Right lobe of liver (tissue), 6 donors: ENCODE measurements around the gene PAQR7. TPM values are rescaled to one million over a fixed set of nuclear protein-coding genes. Genes with fewer than 3 reads are reported as not detected.

Source experiments
- ATAC-seq, 4 donors: fragments of 200-7000 bp; cut with Tn5 transposase; one replicate each; pipeline ENCODE4 v1.9.1; 2020; ENCODE audit warnings: mild to moderate bottlenecking in 4 of 4, moderate library complexity in 4 of 4
- DNase-seq, 3 donors: peaks; one replicate each; pipeline ENCODE4 v3.0.0-alpha.2; 2020
- H3K27ac ChIP-seq, 3 donors: fragments of 200-600 bp; one replicate each; pipeline ENCODE4 v1.8.0; 2022
- H3K27me3 ChIP-seq, 2 donors: fragments of 200-600 bp; one replicate each; pipeline ENCODE4 v1.8.0; 2022
- H3K36me3 ChIP-seq, 4 donors: fragments of 200-600 bp; sonication (generic) in 1 of 4; one replicate each; pipeline versions ENCODE4 v1.5.1 to v1.8.0; 2017 to 2022; ENCODE audit warnings: control low read depth in 1 of 4
- H3K4me1 ChIP-seq, 4 donors: fragments of 200-600 bp; sonication (generic) in 1 of 4; one replicate each; pipeline versions ENCODE4 v1.5.1 to v1.8.0; 2017 to 2022; ENCODE audit warnings: control low read depth in 1 of 4
- H3K4me3 ChIP-seq, 3 donors: fragments of 200-600 bp; one replicate each; pipeline ENCODE4 v1.8.0; 2022
- H3K9me3 ChIP-seq, 4 donors: fragments of 200-600 bp; sonication (generic) in 1 of 4; one replicate each; pipeline versions ENCODE4 v1.5.1 to v1.8.0; 2017 to 2022; ENCODE audit warnings: control low read depth in 1 of 4
- POLR2A ChIP-seq: fragments of 450-650 bp; IDR thresholded peaks from one replicate; pipeline ENCODE4 v1.6.1; 2017; ENCODE audit warnings: antibody characterized with exemption, mild to moderate bottlenecking
- WGBS: methylation state at CpG from one replicate; pipeline ENCODE4 v1.1.6; 2018; ENCODE audit warnings: low coverage, low lambda C conversion rate; ENCODE audit not compliant: insufficient coverage; ENCODE audit errors: missing lambda C conversion rate; 5-methylcytosine and 5-hydroxymethylcytosine counted together
- intact Hi-C, 2 donors: fragments of 100-400 bp; cut with DNase I; formaldehyde crosslinking; loops; one replicate each; pipeline versions ENCODE4 v1.11.2 to v1.14.1; 2022
- total RNA-seq, 6 experiments: library from RNA; depleted of rRNA in 2 of 6; stranded (reverse); fragments of >200 nt in 2 of 6; fragmentation: NEBNext Ultra II Directional in 3 of 6; extraction: Animal tissue kit (Norgen Biotek cat#: 25700) in 3 of 6; gene quantifications; one replicate each; pipeline versions ENCODE4 v1.1.0 to v1.2.4, GENCODE V29; 2016 to 2023
- TF ChIP-seq, protein P1 (sequence below), 4 donors: fragments of 200-600 bp in 3 of 4; fragments of 450-650 bp in 1 of 4; IDR thresholded peaks; one replicate each; pipeline versions ENCODE4 v1.5.1 to v1.8.0; 2016 to 2022; ENCODE audit warnings: antibody characterized with exemption in 4 of 4, mild to moderate bottlenecking in 2 of 4
- donor health status: DM: no; HTN: yes; CAD: no.
- donor health status: DM: no; HTN: no; CAD: no.
- donor health status: DM: no; HTN: no; CAD: no.
- donor health status: DM: no; HTN: yes; CAD: no.
- donor health status: DM: no; HTN: yes; CAD: no.

The PAQR7 gene
- total RNA-seq, 6 experiments from 2014 or later, result 0.74 to 4.8 (median 2.4) TPM

DNA sequence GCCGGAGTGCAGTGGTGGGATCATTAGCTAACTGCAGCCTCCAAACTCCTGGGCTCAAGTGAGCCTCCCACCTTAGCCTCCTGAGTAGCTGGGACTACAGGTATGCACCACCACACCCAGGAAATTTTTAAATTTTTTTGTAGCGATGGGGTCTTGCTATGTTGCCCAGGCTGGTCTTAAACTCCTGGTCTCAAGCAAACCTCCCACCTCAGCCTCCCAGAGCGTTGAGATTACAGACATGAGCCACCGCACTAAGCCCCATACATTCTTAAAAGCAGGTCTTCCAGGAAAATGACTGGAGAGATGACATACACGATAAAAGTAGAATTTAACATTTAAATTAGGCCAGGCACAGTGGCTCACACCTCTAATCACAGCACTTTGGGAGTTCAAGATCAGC is 42.4 kb downstream of the PAQR7 start:
- Histone ChIP-seq H3K4me1 (no peaks in the 10 kb centered on the region), H3K9me3 (no peaks in the 10 kb centered on the region), H3K4me3 (no peak overlapping the region), H3K36me3 (peaks cover 5 to 58% (median 32%) of the 10 kb centered on the region in 4 donors), H3K27ac (no peak overlapping the region), H3K27me3 (no peaks in the 10 kb centered on the region)
- TF ChIP-seq, protein P1, sequence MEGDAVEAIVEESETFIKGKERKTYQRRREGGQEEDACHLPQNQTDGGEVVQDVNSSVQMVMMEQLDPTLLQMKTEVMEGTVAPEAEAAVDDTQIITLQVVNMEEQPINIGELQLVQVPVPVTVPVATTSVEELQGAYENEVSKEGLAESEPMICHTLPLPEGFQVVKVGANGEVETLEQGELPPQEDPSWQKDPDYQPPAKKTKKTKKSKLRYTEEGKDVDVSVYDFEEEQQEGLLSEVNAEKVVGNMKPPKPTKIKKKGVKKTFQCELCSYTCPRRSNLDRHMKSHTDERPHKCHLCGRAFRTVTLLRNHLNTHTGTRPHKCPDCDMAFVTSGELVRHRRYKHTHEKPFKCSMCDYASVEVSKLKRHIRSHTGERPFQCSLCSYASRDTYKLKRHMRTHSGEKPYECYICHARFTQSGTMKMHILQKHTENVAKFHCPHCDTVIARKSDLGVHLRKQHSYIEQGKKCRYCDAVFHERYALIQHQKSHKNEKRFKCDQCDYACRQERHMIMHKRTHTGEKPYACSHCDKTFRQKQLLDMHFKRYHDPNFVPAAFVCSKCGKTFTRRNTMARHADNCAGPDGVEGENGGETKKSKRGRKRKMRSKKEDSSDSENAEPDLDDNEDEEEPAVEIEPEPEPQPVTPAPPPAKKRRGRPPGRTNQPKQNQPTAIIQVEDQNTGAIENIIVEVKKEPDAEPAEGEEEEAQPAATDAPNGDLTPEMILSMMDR (IDR thresholded peaks at IDR 0.05), result no peak
- TF ChIP-seq POLR2A, result no peak
- DNase-seq (no peak), ATAC-seq (no peak)
- intact Hi-C loops, result no loop called here
- WGBS, result 90% methylated on average over 5 of the region's 5 CpGs

DNA sequence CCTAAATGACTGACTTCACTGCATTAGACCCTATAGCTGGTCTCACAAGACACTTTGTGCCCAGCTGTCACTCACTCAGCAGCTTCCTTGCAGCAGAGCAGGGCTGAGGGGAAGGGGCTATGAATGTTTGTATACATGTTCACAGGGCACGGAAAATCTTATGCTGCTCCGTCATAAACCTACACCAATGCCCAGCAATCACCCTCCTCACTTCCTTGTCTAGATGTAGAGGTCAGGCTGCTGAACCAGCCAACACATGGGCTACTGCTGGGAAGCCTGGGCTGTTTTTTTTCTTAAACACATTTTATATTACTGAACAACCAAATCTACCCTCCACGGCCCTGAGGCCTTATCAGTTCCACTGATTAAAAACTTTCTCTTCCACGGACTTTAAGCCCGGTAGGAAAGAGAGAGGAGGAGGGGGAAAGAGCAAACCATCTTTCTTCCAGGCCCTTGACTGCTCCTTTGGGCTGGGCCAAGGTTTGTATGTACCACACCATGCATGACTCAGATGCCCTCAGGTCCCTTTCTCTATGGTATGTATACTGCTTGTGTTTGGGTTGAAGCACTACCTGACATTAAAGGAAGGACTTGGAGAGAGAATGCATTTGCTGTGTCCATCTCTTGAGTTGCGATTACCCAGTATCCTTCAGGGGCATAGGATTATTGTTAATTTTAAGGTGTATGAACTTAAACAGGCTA is 43.0 kb downstream of the PAQR7 start:
- peaks cover 5 to 65% (median 35%) of the 10 kb centered on the region in 4 donors for H3K36me3 ChIP-seq
- whole genome bisulfite sequencing, result 53% methylated on average over 5 of the region's 6 CpGs
- no peak overlapping the region for H3K27ac ChIP-seq
- ATAC-seq (no peak), DNase-seq (no peak)
- H3K4me3 ChIP-seq, result no peak overlapping the region
- no peaks in the 10 kb centered on the region for H3K27me3 ChIP-seq
- no peaks in the 10 kb centered on the region for H3K9me3 ChIP-seq
- TF ChIP-seq POLR2A, result no peak
- TF ChIP-seq, protein P1 (IDR thresholded peaks at IDR 0.05), result no peak
- H3K4me1 ChIP-seq, result no peaks in the 10 kb centered on the region
- intact Hi-C loops, result no loop called here

DNA sequence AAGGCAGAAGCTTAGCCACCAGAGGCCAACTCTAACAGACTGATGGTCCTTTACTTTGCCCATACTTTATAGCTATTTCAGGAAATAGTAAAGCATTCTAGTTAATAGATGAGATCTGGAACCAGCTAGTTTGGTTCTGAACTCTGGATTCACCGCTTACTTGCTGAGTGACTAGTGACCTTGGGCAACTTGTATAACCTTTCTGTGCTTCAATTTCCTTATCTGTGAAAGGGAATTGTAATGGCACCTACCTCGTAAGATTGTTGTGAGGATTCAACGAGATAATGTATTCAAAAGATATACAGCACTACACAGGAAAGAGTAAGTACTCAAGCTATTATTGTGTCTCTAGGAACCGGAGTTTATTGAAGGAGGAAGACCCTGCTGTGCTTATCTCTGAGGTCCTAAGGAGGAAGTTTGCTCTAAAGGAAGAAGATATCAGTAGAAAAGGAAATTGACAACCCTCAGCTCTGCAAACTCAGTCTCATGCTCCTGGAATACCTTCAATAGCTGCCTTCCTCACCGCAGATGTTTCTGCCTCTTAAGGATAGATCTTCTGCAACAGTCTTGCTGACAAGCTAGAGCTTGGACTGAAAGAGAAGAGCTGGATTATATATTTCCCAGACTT is 43.8 kb downstream of the PAQR7 start:
- no peak overlapping the region for H3K4me3 ChIP-seq
- H3K27ac ChIP-seq, result no peak overlapping the region
- TF ChIP-seq, protein P1 (IDR thresholded peaks at IDR 0.05), result no peak
- TF ChIP-seq POLR2A, result no peak
- no peaks in the 10 kb centered on the region for H3K9me3 ChIP-seq
- peak; percentile 32 to 70 (median 56) for ATAC-seq
- H3K36me3 ChIP-seq, result peaks cover 5 to 73% (median 39%) of the 10 kb centered on the region in 4 donors
- no peaks in the 10 kb centered on the region for H3K27me3 ChIP-seq
- DNase-seq, result no peak
- intact Hi-C loops, result no loop called here
- WGBS, result 43% methylated on average over 5 of the region's 5 CpGs
- no peaks in the 10 kb centered on the region for H3K4me1 ChIP-seq

DNA sequence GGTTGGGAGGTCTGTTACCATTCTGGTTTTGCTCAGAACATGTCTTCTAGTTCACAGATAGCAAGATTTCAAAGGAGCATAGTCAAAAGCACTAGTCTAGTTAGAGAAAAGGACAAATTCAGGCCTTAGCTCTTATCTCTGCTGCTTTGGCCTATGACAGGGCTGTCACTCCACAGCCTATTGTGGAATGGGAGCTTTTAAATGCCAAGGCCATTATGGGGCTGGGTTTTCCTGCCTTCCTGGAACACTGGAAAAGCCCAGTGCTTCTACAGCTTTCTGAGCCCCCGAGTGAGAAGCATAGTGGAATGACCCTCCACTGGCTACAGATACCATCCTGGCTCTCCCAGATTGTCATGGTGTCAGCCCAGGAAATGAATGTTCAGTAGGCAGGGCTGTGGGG is 46.5 kb downstream of the PAQR7 start:
- no peaks in the 10 kb centered on the region for H3K27me3 ChIP-seq
- ATAC-seq, result peak; percentile 37 to 61 (median 45)
- no peak for TF ChIP-seq POLR2A
- TF ChIP-seq, protein P1 (IDR thresholded peaks at IDR 0.05), result no peak
- H3K27ac ChIP-seq, result no peak overlapping the region
- H3K9me3 ChIP-seq, result no peaks in the 10 kb centered on the region
- no peak for DNase-seq
- no CpG with 5 or more reads among the region's 1 CpG for WGBS
- H3K36me3 ChIP-seq, result peaks cover 5 to 85% (median 45%) of the 10 kb centered on the region in 4 donors
- no peak overlapping the region for H3K4me3 ChIP-seq
- peaks cover 0 to 6% (median 0%) of the 10 kb centered on the region in 4 donors for H3K4me1 ChIP-seq
- intact Hi-C loops, result no loop called here
